Measurements from ENCODE around the gene PPP1R26.

PPP1R26 gene

GRCh38 chr9:135488527-135488926 lies 8.9 kb downstream of the PPP1R26 start:
- DNase-seq: no peak

DNA sequence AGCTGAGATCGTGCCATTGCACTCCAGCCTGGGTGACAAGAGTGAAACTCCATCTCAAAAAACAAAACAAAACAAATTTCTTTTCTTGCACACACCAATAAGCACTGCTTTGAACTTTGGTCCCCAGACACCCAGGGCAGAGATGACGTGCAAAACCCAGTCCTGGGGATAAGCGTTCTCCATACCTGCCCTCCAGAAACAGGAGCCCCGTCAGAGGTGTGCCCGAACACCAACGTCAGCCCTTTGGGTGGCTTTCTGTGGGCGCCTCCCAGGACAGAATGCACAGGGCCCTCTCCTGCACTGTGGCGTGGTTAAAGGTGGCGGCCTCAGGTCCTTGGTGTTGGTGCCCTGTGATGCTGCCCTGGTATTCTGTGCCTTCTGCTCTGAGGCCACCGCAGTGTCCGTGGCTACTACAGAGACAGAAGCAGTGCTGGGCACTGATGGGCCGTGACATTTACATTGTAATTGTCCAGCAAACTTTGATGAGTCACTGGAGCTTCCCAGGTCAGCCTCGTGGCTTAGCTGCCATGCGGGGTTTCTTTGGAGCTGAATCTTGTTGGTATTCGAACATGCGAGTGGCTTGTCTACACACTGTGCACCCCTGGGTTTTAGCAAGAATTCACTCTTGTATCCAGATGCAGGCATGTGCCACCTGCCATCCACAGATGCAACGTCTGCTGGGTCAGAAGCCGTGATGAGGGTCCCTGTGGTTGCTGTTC lies 9.8 kb downstream of the PPP1R26 start:
- no peak for DNase-seq

DNA sequence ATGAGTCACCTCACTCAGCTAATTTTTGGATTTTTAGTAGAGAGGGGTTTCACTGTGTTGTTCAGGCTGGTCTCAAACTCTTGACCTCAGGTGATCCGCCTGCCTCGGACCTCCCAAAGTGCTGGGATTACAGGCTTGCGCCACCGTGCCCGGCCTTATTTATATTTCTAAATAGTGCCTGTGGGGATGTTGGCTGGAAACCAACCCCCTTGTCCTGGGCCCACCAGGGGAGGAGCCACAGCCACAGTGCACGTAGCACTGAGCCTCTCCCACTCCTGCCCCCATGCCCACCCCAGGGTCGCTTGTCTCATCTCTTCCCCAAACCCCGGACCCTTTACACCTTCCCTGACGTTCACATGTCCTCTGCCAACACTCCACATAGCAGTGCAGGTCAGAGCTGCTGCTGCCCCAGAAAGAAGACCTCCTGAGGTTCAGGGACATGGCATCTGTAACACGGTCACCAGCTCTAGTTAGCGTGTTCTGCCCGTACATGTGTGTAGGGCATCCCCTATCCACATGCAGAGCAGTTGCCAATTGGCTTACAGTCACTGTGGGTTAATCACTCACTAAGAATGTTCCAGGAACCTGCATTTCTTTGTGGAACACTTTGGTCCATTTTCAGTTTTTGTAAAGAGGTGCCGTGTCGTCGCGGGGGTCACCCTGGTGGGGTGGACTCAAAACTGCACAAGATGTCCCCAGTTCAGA lies 10.7 kb downstream of the PPP1R26 start:
- DNase-seq: no peak

DNA sequence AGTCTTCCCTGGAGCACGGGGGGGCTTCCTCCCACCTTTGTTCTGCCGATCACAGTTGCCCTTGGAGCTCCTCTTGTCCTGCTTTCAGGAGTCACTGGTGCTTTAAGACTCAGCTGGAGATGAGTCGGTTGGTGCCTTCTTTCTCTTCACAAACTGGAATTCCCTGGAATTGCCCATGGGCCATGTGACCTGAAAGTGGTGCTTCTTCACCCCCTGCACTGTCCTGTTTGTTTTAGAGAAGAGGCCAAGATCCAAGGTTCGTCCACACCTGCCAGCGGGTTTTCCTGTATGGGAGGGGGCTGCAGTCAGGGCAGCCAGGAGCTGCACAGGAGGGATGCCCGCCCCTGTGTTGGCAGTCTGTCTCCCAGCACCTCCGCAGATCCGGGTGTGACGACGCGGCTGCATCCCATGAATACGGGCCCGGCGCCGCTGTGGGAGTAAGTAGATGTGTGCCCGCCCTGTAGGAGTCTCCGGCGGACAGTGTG lies 11.4 kb downstream of the PPP1R26 start:
- DNase-seq: no peak

- no peak for DNase-seq
Measured at GRCh38 chr9:135491764-135492163, 12.2 kb downstream of the PPP1R26 start.

- no peak for DNase-seq
Measured at GRCh38 chr9:135492886-135493669, 13.5 kb downstream of the PPP1R26 start.

DNA sequence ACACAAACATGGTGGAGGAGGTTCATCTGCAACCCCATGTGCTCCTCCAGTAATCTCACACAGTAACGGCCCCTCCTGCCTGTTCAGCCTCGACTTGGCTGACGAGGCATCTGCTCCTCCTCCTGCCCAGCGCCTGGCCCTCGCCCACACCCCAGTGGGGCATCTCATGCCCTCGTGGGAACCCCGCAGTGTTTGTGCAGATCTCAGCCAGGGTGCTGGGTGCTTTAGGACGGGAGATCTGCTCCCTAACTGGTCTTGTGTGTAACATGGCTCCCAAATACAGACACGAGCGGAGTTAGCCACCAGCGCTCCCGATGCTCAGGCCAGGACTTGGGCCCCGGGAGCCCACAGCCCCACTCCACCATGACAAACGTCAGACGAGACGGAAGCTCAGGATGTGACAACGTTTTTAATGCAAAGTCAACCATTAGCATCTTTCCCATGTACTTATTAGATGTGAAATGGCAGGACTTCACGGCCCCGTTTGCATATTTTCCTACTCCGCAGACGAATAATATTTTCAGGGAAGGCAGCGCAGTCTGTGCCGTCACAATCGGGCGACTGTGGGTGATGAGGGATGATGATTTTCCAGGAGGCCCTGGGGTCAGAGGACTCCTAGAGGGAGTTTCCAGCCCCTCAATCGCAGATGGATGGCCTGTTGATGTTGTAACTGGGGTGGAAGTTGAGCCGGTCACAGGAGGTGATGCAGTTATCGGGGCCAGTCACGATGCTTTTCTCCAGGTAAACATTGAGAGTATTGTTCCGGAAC lies 15.4 kb downstream of the PPP1R26 start:
- no peak for DNase-seq

DNA sequence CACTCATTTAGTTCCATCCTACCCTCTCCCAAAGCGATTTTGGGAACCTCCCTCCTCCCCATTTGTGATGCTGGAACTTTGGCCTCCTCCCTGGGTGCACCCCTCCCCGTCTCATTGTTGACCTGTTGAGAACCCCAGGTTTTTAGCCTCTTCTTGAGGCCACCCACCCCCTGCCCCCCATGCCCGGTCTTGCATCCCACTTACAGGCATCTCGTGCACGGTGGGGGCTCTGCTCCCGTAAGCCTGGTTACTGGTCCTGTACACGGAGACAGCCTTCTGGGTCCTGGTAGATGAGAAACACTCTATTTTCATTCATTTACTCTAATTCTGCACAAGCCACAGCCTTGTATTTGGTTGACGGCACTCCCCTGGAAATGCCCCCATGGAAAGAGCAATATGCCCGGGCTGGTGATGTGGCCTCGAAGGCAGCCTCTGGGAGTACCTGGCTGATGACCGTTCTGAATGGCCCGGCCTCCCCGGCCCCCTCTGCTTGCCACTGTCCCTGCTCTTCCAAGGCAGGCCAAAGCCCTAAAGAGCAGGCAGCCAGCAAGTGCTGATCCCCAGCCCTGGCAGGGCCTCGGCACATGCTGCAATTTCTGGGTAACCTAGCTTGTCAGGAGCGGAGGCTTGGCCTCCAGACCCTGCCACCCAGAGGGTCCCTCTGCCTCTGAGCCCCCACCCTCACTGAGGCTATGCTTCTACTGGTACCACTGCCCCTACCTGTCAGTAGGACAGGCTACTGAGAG lies 19.0 kb downstream of the PPP1R26 start:
- no peak for DNase-seq

GRCh38 chr9:135499326-135500070 lies 19.9 kb downstream of the PPP1R26 start:
- DNase-seq: peak; percentile 60 to 98 (median 92)

GRCh38 chr9:135500071-135500524 lies 20.5 kb downstream of the PPP1R26 start:
- DNase-seq: peak in 2 of 51 donors; percentile 56 to 74

DNA sequence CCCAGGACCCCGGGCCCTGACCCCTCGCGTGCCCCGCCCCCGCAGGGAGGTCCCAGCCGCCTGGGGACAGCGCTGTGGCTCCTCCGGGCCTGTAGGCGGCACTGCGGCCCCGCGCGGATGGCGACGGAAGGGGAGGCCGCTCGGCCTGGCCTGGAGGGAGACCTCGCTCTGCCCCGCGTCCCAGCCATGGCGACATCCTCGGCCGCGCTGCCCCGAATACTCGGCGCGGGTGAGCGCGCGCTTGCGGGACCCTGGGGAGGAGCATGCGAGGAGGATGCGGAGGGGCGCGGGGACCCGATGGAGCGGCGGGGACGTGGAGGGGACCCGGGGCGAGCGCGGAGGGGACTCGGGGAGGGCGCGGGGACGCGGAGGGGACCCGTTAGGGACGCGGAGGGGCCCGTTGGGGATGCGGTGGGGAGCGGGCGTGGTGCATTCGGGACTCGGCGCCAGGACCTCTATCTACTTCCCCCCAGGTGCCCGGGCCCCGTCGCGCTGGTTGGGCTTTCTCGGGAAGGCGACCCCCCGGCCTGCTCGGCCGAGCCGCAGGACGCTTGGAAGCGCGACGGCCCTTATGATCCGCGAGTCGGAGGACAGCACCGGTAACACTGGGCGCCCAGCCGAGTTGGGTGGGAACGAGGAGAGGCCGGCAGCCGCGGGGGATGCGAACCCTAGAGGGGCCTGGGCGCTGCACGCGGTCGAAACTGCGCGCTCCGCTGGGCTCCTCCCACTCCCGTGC lies 21.1 kb downstream of the PPP1R26 start, which contains the start of gene MRPS2:
Gene MRPS2, plus strand, starts transcription at position 158 of the 736 bp plus-strand sequence. Its CDS starts 29 bp downstream, at position 187.
- peak; percentile 19 to 90 (median 73) for DNase-seq

DNA sequence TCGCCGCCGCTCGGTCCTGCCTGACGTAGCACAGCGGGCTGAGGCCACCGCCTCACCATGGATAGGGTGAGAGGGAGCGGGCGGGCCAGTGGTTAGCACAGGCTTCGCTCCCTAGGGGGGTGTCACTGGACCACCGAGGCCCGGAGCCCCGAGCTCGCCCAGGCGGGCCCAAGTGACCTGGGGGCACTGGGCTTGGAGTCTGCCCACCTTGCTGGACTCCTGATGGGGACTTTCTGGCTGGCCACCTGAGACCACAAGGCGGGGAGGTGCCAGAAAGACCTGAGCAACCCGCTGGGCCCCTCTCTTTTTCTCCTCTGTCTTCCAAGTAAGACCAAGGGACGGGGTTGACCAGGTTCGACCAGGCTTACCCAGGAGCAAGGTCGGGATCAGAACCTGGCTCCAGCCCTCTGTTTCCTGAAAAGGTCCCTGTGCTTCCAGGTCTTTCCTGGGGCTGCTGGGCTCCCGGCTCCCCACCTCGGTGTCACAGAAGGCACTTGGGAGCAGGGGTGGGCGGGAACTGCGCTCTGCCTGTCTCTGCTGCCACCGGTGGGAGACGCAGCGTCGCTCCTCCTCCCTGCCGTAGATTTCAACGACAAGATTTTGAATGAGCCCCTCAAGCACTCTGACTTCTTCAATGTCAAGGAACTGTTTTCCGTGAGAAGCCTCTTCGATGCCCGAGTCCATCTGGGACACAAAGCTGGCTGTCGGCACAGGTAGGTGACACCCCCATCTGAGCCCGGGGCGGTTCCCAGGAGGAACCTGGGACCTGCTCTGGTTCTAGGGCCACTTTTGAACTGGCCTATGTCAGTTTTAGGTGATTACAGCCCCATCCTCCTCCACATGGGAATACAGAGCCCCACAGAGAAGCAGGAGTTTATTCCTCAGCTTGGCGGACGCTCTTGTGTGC lies 21.9 kb downstream of the PPP1R26 start:
- peak in 3 of 51 donors; percentile 31 to 37 (median 31) for DNase-seq

DNA sequence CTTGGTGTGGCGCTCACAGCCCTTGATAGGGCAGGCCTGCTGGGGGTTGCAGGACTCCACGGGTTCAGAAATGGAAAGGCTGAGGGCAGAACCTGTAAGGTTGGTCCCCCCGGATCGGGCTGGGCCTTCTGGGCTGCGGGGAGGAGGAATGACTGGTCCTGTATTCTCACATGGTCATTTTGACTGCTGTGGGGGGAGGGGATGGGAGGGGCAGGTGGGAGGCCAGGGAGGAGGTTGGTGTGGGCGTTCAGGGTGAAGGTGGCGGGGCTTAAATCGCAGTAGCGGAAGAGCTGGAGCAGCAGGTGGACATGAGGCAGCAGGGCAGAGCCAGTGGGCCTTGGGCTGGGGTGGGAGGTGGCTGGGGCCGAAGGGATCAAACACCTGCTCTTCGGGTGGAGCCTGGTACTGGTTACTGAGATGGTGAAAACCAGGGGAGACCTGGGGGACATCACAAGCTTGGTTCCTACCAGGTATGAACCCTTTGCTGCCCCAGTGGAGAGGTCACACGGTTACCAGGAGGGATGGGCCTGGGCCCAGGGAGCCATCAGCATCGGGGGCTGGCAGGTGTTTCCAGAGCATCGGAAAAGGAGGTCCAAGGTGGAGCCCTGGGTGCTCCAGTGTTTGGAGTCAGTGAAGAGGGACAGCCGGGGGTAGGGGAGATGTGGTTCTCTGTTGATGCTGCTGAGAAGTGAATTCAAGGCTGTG lies 22.7 kb downstream of the PPP1R26 start:
- DNase-seq: no peak

- DNase-seq: no peak
Measured at GRCh38 chr9:135502873-135503321, 23.3 kb downstream of the PPP1R26 start.

GRCh38 chr9:135503371-135504261 lies 24.0 kb downstream of the PPP1R26 start:
- DNase-seq: no peak

Measured in hypothalamus (tissue), 51 donors.